ENCODE results near the gene LIN7B.

DNA sequence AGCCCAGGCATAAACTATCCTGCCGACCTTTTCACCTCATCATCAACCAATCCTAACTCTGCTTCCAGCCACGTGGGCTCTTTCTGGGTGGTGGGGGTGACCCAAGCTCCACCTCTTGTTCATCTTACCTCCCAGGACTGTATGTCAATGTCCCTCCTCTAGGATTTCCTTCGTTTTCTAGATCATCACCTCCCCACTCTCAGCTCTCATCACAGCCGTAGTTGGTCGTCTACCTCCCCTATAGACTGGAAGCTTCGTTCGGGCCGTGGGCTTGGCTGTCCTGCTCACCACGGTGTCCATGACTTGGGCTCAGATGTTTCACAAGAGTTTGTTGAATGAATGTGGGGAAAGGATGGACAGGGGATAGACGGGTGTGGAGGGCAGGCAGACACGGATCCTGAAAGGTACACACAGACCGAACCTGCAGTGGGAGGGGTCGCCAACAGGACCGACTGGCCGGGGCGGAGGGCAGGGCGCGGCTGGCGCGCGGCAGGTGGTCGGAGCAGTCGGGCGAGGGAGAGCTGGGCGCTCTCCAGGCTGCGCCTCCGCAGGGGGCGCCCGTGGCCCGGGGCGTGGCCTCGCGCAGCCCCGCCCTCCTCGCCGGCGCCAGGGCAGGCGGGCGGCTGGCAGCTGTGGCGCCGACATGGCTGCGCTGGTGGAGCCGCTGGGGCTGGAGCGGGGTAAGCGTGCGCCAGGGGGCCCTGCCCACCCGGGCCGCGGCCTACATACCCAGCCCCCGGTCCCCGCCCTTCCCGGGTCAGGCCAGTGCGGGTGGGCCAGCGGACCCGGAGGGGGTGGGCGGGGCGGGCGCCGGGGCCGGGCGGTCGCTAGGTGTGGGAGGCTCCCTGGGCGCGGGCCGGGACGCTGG is at the start of gene LIN7B:
- peak in 3 of 4 experiments; percentile 66 to 70 (median 66) for TF ChIP-seq CTCF (IDR thresholded peaks at IDR 0.05)
- TF ChIP-seq EP300 (IDR thresholded peaks at IDR 0.05): no peak

Measured in gastroesophageal sphincter (tissue), 3 donors.